SK-N-SH treated with all-trans-retinoic acid at 6 μM for 48 hours (cell line): Measurements from ENCODE around the gene SAMD10.
"Not testable (repeated sequence)": the region's sequence is repeated elsewhere in the genome, so short reads cannot be mapped to it uniquely, and the experiment has no call there.

Experiments
- ATAC-seq: fragments of 200-7000 bp; cut with Tn5 transposase; 3 replicates; pipeline ENCODE4 v1.9.1; 2020; ENCODE audit warnings: mild to moderate bottlenecking, moderate library complexity
- ARNTL ChIP-seq: fragments of 450-650 bp; formaldehyde crosslinking; IDR thresholded peaks from 2 replicates; pipeline ENCODE4 v1.5.0; 2020; ENCODE audit warnings: low read depth, mild to moderate bottlenecking, moderate library complexity, borderline replicate concordance
- BACH2 ChIP-seq: fragments of 250-450 bp; sonication (Bioruptor Pico); IDR thresholded peaks from 2 replicates; pipeline ENCODE4 v1.9.0; 2021; ENCODE audit warnings: mild to moderate bottlenecking, borderline replicate concordance
- CSDC2 ChIP-seq: fragments of 250-450 bp; sonication (Bioruptor Pico); IDR thresholded peaks from 2 replicates; pipeline ENCODE4 v1.5.0; 2020; ENCODE audit warnings: mild to moderate bottlenecking, moderate library complexity
- ESRRG ChIP-seq: fragments of 250-450 bp; sonication (Bioruptor Pico); IDR thresholded peaks from 2 replicates; pipeline ENCODE4 v1.6.1; 2021; ENCODE audit warnings: mild to moderate bottlenecking
- GLIS3 ChIP-seq: fragments of 250-450 bp; sonication (Bioruptor Pico); IDR thresholded peaks from 2 replicates; pipeline ENCODE4 v1.5.0; 2020; ENCODE audit warnings: mild to moderate bottlenecking, moderate library complexity
- ISL1 ChIP-seq: fragments of 250-450 bp; sonication (Bioruptor Pico); IDR thresholded peaks from 2 replicates; pipeline ENCODE4 v2.1.2; 2022; ENCODE audit warnings: mild to moderate bottlenecking, moderate library complexity
- OSR1 ChIP-seq: fragments of 250-450 bp; sonication (Bioruptor Pico); IDR thresholded peaks from 2 replicates; pipeline ENCODE4 v1.8.0; 2022; ENCODE audit warnings: moderate library complexity, mild to moderate bottlenecking, inconsistent platforms
- RARB ChIP-seq: fragments of 250-450 bp; sonication (Bioruptor Pico); IDR thresholded peaks from 2 replicates; pipeline ENCODE4 v1.8.0; 2021; ENCODE audit warnings: mild to moderate bottlenecking, moderate library complexity
- SNAI2 ChIP-seq: fragments of 250-450 bp; sonication (Bioruptor Pico); IDR thresholded peaks from 2 replicates; pipeline ENCODE4 v1.5.0; 2020; ENCODE audit warnings: mild to moderate bottlenecking, moderate library complexity
- TCF4 ChIP-seq: fragments of 250-450 bp; sonication (Bioruptor Pico); IDR thresholded peaks from 2 replicates; pipeline ENCODE4 v1.8.0; 2021; ENCODE audit warnings: mild to moderate bottlenecking, moderate library complexity, borderline replicate concordance
- TOX ChIP-seq: fragments of 250-450 bp; sonication (Bioruptor Pico); IDR thresholded peaks from 2 replicates; pipeline ENCODE4 v1.8.0; 2021; ENCODE audit warnings: mild to moderate bottlenecking, moderate library complexity, borderline replicate concordance
- ZC3H10 ChIP-seq: fragments of 250-450 bp; sonication (Bioruptor Pico); IDR thresholded peaks from 2 replicates; pipeline ENCODE4 v1.5.1; 2021; ENCODE audit warnings: mild to moderate bottlenecking, moderate library complexity
- ZFP3 ChIP-seq: fragments of 250-450 bp; sonication (Bioruptor Pico); IDR thresholded peaks from 2 replicates; pipeline ENCODE4 v1.5.0; 2020; ENCODE audit warnings: mild to moderate bottlenecking, moderate library complexity
- ZNF70 ChIP-seq: fragments of 450-650 bp; formaldehyde crosslinking; IDR thresholded peaks from 2 replicates; pipeline ENCODE4 v1.5.0; 2020; ENCODE audit warnings: mild to moderate bottlenecking, moderate library complexity
- ZNF8 ChIP-seq: fragments of 450-650 bp; formaldehyde crosslinking; IDR thresholded peaks from 2 replicates; pipeline ENCODE4 v1.5.0; 2020; ENCODE audit warnings: mild to moderate bottlenecking, moderate library complexity
- TF ChIP-seq, protein P1 (sequence below): fragments of 250-450 bp; sonication (Bioruptor Pico); IDR thresholded peaks from 2 replicates; pipeline ENCODE4 v1.8.0; 2020; ENCODE audit warnings: mild to moderate bottlenecking, moderate library complexity, borderline replicate concordance
- TF ChIP-seq, protein P2 (sequence below): fragments of 250-450 bp; sonication (Bioruptor Pico); IDR thresholded peaks from 2 replicates; pipeline ENCODE4 v1.5.1; 2021; ENCODE audit warnings: mild to moderate bottlenecking, moderate library complexity
- TF ChIP-seq, protein P3 (sequence below): fragments of 250-450 bp; sonication (Bioruptor Pico); IDR thresholded peaks from 2 replicates; pipeline ENCODE4 v1.5.1; 2020; ENCODE audit warnings: low read depth, mild to moderate bottlenecking, moderate library complexity
- TF ChIP-seq, protein P4 (sequence below): fragments of 250-450 bp; sonication (Bioruptor Pico); IDR thresholded peaks from 2 replicates; pipeline ENCODE4 v1.5.0; 2020; ENCODE audit warnings: mild to moderate bottlenecking, moderate library complexity

SAMD10 gene

DNA sequence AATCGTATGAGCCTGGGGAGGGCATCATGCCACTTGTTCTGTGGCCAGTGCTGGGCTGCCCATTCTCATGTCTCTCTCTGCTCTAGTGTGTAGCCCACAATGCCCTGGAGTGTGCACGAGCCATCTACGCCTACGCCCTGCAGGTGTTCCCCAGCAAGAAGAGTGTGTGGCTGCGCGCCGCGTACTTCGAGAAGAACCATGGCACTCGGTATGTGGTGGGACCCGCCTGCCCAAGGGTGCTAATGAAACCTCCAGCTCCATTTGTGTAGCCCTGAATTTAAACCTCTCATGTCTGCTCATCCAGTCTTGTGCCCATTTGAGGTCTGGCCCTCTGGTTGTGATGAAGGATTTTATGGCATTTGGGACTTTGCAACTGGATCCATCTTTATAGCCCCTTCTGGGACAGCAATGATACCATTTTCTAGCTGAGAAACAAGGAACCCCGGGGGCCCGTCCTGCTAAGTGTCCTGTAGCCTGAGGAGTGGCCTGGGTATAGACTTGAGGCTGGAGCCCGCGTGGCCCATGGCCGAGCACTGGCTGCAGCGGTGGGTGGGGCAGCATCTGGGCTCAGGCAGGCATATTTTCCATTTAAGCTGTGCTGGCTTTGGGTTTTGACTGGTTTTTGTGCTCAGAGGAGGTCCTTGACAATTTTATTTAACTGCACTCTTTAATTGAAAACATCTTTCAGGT is 43.4 kb upstream of the SAMD10 start:
- TF ChIP-seq TCF4 (CRISPR knock-in tag) (no peak), ARNTL (CRISPR knock-in tag) (no peak), ESRRG (CRISPR knock-in tag) (no peak), TOX (CRISPR knock-in tag) (no peak)
- no peak for ATAC-seq

DNA sequence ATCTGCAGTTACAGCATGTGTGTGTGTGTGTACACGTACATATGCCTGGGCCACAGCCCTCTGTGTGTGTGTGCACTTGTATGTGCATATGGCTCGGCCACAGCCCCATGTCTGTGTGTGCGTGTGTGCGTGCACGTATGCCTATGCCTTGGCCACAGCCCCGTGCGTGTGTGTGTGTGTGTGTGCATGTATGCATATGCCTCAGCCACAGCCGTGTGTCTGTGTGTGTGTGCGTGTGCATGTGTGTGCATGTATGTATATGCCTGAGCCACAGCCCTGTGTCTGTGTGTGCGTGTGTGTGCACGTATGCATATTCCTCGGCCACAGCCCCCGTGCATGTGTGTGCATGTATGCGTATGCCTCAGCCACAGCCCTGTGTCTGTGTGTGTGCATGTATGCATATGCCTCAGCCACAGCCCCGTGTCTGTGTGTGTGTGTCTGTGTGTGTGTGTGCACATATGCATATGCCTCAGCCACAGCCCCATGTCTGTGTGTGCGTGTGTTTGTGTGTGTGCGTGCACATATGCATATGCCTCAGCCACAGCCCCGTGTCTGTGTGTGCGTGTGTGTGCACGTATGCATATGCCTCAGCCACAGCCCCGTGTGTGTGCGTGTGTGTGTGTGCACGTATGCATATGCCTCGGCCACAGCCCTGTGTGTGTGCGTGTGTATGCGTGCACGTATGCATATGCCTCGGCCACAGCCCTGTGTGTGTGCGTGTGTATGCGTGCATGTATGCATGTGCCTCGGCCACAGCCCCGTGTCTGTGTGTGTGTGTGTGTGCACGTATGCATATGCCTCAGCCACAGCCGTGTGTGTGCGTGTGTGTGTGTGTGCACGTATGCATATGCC is 41.9 kb upstream of the SAMD10 start:
- no peak for ATAC-seq
- TF ChIP-seq, protein P1, sequence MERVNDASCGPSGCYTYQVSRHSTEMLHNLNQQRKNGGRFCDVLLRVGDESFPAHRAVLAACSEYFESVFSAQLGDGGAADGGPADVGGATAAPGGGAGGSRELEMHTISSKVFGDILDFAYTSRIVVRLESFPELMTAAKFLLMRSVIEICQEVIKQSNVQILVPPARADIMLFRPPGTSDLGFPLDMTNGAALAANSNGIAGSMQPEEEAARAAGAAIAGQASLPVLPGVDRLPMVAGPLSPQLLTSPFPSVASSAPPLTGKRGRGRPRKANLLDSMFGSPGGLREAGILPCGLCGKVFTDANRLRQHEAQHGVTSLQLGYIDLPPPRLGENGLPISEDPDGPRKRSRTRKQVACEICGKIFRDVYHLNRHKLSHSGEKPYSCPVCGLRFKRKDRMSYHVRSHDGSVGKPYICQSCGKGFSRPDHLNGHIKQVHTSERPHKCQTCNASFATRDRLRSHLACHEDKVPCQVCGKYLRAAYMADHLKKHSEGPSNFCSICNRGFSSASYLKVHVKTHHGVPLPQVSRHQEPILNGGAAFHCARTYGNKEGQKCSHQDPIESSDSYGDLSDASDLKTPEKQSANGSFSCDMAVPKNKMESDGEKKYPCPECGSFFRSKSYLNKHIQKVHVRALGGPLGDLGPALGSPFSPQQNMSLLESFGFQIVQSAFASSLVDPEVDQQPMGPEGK (CRISPR knock-in tag) = no peak
- TF ChIP-seq ZNF8 (CRISPR knock-in tag) = no peak
- no peak for TF ChIP-seq ZNF70
- TF ChIP-seq ZC3H10 = no peak
- TF ChIP-seq, protein P2, sequence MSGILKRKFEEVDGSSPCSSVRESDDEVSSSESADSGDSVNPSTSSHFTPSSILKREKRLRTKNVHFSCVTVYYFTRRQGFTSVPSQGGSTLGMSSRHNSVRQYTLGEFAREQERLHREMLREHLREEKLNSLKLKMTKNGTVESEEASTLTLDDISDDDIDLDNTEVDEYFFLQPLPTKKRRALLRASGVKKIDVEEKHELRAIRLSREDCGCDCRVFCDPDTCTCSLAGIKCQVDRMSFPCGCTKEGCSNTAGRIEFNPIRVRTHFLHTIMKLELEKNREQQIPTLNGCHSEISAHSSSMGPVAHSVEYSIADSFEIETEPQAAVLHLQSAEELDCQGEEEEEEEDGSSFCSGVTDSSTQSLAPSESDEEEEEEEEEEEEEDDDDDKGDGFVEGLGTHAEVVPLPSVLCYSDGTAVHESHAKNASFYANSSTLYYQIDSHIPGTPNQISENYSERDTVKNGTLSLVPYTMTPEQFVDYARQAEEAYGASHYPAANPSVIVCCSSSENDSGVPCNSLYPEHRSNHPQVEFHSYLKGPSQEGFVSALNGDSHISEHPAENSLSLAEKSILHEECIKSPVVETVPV (CRISPR knock-in tag) = no peak
- no peak for TF ChIP-seq ZFP3 (CRISPR knock-in tag)
- TF ChIP-seq OSR1 (CRISPR knock-in tag) = no peak
- no peak for TF ChIP-seq ARNTL (CRISPR knock-in tag)
- TF ChIP-seq, protein P3, sequence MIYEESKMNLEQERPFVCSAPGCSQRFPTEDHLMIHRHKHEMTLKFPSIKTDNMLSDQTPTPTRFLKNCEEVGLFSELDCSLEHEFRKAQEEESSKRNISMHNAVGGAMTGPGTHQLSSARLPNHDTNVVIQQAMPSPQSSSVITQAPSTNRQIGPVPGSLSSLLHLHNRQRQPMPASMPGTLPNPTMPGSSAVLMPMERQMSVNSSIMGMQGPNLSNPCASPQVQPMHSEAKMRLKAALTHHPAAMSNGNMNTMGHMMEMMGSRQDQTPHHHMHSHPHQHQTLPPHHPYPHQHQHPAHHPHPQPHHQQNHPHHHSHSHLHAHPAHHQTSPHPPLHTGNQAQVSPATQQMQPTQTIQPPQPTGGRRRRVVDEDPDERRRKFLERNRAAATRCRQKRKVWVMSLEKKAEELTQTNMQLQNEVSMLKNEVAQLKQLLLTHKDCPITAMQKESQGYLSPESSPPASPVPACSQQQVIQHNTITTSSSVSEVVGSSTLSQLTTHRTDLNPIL (CRISPR knock-in tag) = no peak
- no peak for TF ChIP-seq RARB
- TF ChIP-seq TOX (CRISPR knock-in tag) = no peak
- TF ChIP-seq BACH2 (CRISPR knock-in tag) = no peak
- no peak for TF ChIP-seq TCF4 (CRISPR knock-in tag)

DNA sequence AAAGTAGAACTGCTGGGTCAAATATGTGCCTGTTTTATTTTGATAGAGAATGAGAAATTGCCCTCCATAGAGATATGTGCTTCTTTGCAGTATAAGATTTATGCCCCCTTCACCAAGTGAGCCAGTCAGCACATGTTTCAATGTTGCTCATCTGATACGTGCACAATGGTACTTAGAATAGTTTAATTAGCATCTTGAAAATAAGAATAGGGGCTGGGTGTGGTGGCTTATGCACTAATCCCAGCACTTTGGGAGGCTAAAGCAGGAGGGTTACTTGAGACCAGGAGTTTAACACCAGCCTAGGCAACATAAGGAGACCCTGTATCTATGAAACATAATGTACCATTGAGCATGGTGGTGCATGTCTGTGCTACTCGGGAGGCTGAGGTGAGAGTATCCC is 36.2 kb upstream of the SAMD10 start:
- no peak for TF ChIP-seq SNAI2 (CRISPR knock-in tag)
- no peak for TF ChIP-seq GLIS3 (CRISPR knock-in tag)
- no peak for TF ChIP-seq CSDC2 (CRISPR knock-in tag)
- TF ChIP-seq ARNTL (CRISPR knock-in tag) = no peak
- no peak for TF ChIP-seq ESRRG (CRISPR knock-in tag)
- no peak for TF ChIP-seq BACH2 (CRISPR knock-in tag)
- ATAC-seq = no peak

DNA sequence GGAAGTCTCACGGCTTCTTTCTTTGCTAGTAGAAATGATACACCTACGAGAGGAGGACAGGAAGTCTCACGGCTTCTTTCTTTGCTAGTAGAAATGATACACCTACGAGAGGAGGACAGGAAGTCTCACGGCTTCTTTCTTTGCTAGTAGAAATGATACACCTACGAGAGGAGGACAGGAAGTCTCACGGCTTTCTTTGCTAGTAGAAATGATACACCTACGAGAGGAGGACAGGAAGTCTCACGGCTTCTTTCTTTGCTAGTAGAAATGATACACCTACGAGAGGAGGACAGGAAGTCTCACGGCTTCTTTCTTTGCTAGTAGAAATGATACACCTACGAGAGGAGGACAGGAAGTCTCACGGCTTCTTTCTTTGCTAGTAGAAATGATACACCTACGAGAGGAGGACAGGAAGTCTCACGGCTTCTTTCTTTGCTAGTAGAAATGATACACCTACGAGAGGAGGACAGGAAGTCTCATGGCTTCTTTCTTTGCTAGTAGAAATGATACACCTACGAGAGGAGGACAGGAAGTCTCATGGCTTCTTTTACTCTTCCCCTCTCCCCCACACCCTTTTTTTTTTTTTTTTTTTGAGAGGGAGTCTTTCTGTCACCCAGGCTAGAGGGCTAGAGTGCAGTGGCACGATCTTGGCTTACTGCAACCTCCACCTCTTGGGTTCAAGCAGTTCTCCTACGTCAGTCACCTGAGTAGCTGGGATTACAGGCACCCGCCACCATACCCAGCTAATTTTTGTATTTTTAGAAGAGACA is 33.1 kb upstream of the SAMD10 start:
- not testable (repeated sequence) for ATAC-seq

DNA sequence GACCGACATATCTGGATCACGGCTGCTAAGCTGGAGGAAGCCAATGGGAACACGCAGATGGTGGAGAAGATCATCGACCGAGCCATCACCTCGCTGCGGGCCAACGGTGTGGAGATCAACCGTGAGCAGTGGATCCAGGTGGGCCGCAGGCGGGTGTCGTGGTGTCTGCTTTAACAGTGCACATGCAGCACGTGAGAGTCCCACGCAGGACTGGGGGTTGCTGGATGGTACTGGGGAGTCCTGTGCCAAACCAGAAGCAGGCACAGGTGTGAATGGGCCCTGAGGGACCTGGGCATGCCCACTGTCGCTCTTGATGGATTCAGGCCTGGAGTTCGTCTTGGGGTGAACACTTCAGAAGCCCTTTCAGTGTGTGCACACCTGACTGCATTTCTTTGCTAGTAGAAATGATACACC is 31.9 kb upstream of the SAMD10 start:
- no peak for ATAC-seq
- no peak for TF ChIP-seq SNAI2 (CRISPR knock-in tag)
- TF ChIP-seq, protein P4, sequence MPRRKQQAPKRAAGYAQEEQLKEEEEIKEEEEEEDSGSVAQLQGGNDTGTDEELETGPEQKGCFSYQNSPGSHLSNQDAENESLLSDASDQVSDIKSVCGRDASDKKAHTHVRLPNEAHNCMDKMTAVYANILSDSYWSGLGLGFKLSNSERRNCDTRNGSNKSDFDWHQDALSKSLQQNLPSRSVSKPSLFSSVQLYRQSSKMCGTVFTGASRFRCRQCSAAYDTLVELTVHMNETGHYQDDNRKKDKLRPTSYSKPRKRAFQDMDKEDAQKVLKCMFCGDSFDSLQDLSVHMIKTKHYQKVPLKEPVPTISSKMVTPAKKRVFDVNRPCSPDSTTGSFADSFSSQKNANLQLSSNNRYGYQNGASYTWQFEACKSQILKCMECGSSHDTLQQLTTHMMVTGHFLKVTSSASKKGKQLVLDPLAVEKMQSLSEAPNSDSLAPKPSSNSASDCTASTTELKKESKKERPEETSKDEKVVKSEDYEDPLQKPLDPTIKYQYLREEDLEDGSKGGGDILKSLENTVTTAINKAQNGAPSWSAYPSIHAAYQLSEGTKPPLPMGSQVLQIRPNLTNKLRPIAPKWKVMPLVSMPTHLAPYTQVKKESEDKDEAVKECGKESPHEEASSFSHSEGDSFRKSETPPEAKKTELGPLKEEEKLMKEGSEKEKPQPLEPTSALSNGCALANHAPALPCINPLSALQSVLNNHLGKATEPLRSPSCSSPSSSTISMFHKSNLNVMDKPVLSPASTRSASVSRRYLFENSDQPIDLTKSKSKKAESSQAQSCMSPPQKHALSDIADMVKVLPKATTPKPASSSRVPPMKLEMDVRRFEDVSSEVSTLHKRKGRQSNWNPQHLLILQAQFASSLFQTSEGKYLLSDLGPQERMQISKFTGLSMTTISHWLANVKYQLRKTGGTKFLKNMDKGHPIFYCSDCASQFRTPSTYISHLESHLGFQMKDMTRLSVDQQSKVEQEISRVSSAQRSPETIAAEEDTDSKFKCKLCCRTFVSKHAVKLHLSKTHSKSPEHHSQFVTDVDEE (CRISPR knock-in tag) = no peak
- no peak for TF ChIP-seq ISL1 (CRISPR knock-in tag)
- no peak for TF ChIP-seq OSR1 (CRISPR knock-in tag)
- TF ChIP-seq, all 23 proteins: peak for 0
